Colonic mucosa (tissue), 4 donors: ENCODE data around the gene KTI12. TPM values are rescaled to one million over a fixed set of nuclear protein-coding genes. Genes with fewer than 3 reads are reported as not detected.
"Not testable (repeated sequence)": the region's sequence is repeated elsewhere in the genome, so short reads cannot be mapped to it uniquely, and the experiment has no call there.

Experiments used
- DNase-seq: peaks from one replicate; pipeline ENCODE4 v3.0.0-alpha.2; 2020
- H3K27ac ChIP-seq: fragments of 200-600 bp; one replicate; pipeline ENCODE4 v1.8.0; 2021
- H3K27me3 ChIP-seq: fragments of 200-600 bp; one replicate; pipeline ENCODE4 v1.8.0; 2021
- H3K36me3 ChIP-seq: fragments of 200-600 bp; one replicate; pipeline ENCODE4 v1.8.0; 2021
- H3K4me1 ChIP-seq: fragments of 200-600 bp; one replicate; pipeline ENCODE4 v1.8.0; 2021; ENCODE audit warnings: mild to moderate bottlenecking
- H3K4me3 ChIP-seq: fragments of 200-600 bp; one replicate; pipeline ENCODE4 v1.8.0; 2021
- H3K9ac ChIP-seq, 2 donors: one replicate each; pipeline ENCODE4 v1.7.0; 2013; ENCODE audit warnings: control low read depth in 2 of 2, low read depth in 2 of 2, low read length in 2 of 2
- H3K9me3 ChIP-seq: fragments of 200-600 bp; one replicate; pipeline ENCODE4 v1.8.0; 2021
- intact Hi-C: fragments of 100-400 bp; cut with DNase I; formaldehyde crosslinking; loops from one replicate; pipeline ENCODE4 v1.14.1; 2022
- total RNA-seq, 2 donors: library from RNA; stranded (reverse); fragmentation: NEBNext Ultra II Directional in 1 of 2; extraction: Animal tissue kit (Norgen Biotek cat#: 25700) in 1 of 2; gene quantifications; one replicate each; pipeline ENCODE4 v1.2.1, GENCODE V29; 2021
- TF ChIP-seq, protein P1 (sequence below): fragments of 200-600 bp; IDR thresholded peaks from one replicate; pipeline ENCODE4 v1.8.0; 2022; ENCODE audit warnings: antibody characterized with exemption, mild to moderate bottlenecking
- donor health status: healthy.
- donor health status: DM: no; HTN: no; CAD: no.
- donor health status: DM: no; HTN: no; CAD: no.

The KTI12 gene, protein sequence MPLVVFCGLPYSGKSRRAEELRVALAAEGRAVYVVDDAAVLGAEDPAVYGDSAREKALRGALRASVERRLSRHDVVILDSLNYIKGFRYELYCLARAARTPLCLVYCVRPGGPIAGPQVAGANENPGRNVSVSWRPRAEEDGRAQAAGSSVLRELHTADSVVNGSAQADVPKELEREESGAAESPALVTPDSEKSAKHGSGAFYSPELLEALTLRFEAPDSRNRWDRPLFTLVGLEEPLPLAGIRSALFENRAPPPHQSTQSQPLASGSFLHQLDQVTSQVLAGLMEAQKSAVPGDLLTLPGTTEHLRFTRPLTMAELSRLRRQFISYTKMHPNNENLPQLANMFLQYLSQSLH
- total RNA-seq, result 1 to 10 TPM; 7.5 to 8.4 TPM

DNA sequence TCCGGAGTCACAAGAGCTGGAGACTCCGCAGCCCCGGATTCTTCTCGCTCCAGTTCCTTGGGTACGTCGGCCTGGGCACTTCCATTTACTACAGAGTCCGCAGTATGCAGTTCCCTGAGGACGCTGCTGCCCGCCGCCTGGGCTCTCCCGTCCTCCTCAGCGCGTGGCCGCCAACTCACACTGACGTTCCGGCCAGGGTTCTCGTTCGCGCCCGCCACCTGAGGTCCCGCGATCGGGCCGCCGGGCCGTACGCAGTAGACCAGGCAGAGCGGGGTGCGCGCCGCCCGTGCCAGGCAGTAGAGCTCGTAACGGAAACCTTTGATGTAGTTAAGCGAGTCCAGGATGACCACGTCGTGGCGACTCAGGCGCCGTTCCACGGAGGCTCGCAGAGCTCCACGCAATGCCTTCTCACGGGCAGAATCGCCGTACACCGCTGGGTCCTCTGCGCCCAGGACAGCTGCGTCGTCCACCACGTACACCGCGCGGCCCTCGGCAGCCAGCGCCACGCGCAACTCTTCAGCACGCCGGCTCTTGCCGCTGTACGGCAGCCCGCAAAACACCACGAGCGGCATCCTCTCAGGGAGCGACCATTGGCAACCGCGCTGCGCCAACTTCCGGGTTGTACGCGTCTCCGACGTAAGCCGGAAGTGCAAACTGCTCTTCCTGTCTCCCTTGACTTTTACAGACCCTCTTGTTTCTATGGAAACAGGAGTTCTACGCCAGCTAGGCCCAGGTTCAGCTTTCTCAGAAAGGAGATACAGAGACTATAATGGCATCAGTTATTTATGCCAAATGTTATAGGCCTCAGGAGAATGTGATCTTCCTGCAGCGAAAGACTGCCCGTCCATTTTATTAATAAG is at the start of gene KTI12:
Gene KTI12, minus strand, starts transcription at position 621 of the 860 bp plus-strand sequence. Its CDS starts 49 bp downstream, at position 572.
- Histone ChIP-seq H3K9ac (peak within 1 kb of the TSS; percentile 92 to 94), H3K36me3 (no peaks in the 10 kb centered on the region), H3K27ac (peak within 1 kb of the TSS; percentile 84), H3K4me1 (peaks cover 6% of the 10 kb centered on the region), H3K9me3 (no peaks in the 10 kb centered on the region), H3K27me3 (no peaks in the 10 kb centered on the region), H3K4me3 (peak within 1 kb of the TSS; percentile 79)
- intact Hi-C loops, result no loop called here
- peak; percentile 87 for DNase-seq
- TF ChIP-seq, protein P1, sequence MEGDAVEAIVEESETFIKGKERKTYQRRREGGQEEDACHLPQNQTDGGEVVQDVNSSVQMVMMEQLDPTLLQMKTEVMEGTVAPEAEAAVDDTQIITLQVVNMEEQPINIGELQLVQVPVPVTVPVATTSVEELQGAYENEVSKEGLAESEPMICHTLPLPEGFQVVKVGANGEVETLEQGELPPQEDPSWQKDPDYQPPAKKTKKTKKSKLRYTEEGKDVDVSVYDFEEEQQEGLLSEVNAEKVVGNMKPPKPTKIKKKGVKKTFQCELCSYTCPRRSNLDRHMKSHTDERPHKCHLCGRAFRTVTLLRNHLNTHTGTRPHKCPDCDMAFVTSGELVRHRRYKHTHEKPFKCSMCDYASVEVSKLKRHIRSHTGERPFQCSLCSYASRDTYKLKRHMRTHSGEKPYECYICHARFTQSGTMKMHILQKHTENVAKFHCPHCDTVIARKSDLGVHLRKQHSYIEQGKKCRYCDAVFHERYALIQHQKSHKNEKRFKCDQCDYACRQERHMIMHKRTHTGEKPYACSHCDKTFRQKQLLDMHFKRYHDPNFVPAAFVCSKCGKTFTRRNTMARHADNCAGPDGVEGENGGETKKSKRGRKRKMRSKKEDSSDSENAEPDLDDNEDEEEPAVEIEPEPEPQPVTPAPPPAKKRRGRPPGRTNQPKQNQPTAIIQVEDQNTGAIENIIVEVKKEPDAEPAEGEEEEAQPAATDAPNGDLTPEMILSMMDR, result no peak

DNA sequence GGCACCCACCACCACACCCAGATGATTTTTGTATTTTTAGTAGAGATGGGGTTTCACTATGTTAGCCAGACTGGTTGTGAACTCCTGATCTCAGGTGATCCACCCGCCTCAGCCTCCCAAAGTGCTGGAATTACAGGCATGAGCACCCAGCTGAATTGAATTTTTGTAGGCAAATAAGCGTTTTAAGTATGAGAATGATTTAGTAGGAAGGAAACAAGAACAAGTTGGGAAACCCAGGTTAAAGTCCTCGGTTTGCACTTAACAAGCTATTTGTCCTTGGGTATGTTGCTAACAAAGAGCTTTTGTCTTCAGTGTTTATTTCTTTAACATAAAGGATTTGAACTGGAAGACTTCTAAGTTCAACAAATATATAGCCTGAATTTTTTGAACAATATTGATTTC is 46.4 kb upstream of the KTI12 start:
- Histone ChIP-seq H3K9me3 (no peaks in the 10 kb centered on the region), H3K4me3 (no peak overlapping the region), H3K9ac (no peak overlapping the region), H3K36me3 (no peaks in the 10 kb centered on the region), H3K27me3 (no peaks in the 10 kb centered on the region), H3K27ac (peak overlapping the region; percentile 46), H3K4me1 (no peaks in the 10 kb centered on the region)
- intact Hi-C loops, result no loop called here
- peak; percentile 30 for DNase-seq
- TF ChIP-seq, protein P1, result no peak

DNA sequence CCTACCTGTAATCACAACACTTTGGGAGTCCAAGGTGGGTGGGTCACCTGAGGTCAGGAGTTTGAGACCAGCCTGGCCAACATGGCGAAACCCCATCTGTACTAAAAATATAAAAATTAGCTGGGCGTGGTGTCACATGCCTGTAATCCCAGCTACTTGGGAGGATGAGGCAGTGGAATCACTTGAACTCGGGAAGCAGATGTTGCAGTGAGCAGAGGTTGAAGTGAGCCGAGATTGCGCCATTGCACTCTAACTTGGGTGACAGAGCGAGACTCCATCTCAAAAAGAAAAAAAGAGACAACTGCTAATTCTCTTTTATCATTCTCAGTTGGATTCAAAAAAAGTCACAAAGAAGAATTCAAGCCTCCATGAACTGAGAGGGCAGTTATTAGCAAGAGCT is 43.7 kb upstream of the KTI12 start:
- H3K4me3 ChIP-seq, H3K27me3 ChIP-seq, H3K4me1 ChIP-seq, H3K36me3 ChIP-seq, H3K27ac ChIP-seq, intact Hi-C loops, H3K9ac ChIP-seq, H3K9me3 ChIP-seq, DNase-seq: not testable (repeated sequence)

DNA sequence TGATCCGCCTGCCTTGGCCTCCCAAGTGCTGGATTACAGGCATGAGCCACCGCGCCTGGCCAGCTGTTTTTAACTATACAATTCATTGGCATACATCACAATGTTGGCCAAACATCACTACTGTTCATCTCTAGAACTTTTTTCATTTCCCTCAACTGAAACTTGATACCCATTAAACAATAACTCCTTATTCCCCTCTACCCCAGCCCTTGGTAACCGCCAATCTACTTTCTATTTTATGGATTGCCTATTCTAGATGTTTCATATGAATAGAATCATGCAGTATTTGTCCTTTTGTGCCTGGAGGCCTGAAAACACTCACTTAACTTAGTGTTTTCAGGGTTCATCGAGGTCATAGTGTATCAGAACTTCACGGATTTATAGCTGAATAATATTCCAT is 38.7 kb upstream of the KTI12 start:
- no peaks in the 10 kb centered on the region for H3K36me3 ChIP-seq
- H3K9ac ChIP-seq, result no peak overlapping the region
- no peak for DNase-seq
- intact Hi-C loops, result no loop called here
- no peak overlapping the region for H3K27ac ChIP-seq
- H3K9me3 ChIP-seq, result no peaks in the 10 kb centered on the region
- no peak overlapping the region for H3K4me3 ChIP-seq
- H3K27me3 ChIP-seq, result no peaks in the 10 kb centered on the region
- H3K4me1 ChIP-seq, result no peaks in the 10 kb centered on the region
- TF ChIP-seq, protein P1, result no peak

DNA sequence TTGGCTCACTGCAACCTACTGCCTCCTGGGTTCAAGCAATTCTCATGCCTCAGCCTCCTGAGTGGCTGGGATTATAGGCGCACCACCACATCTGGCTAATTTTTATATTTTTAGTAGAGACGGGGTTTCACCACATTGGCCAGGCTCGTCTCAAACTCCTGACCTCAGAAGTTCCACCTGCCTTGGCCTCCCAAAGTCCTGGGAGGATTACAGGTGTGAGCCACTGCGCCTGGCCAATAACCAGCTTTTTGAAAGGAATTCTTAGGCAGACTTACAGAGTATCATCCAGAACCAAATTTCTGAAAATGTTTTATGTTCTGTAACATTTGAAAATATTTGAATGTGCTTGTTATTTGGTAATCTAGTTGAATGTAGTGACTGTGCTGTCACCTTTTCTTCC is 37.1 kb upstream of the KTI12 start:
- no peak for DNase-seq
- no peaks in the 10 kb centered on the region for H3K27me3 ChIP-seq
- intact Hi-C loops, result no loop called here
- no peak overlapping the region for H3K9ac ChIP-seq
- TF ChIP-seq, protein P1, result no peak
- H3K4me3 ChIP-seq, result no peak overlapping the region
- no peaks in the 10 kb centered on the region for H3K4me1 ChIP-seq
- peak overlapping the region; percentile 51 for H3K27ac ChIP-seq
- H3K36me3 ChIP-seq, result peaks cover 4% of the 10 kb centered on the region
- H3K9me3 ChIP-seq, result no peaks in the 10 kb centered on the region
